ENCODE measurements around the gene FAM32A.

Gene FAM32A

GRCh38 chr19:16139752-16140151 lies 45.5 kb upstream of the FAM32A start:
- Histone ChIP-seq H3K79me2 (ENCODE audit: insufficient read depth, low read length) (peaks cover 37% of the 10 kb centered on the region), H3K4me2 (ENCODE audit: low read depth, low read length, poor library complexity, severe bottlenecking) (peak overlapping the region; percentile 64), H3K9ac (ENCODE audit: low read depth, low read length, poor library complexity, severe bottlenecking) (peak overlapping the region; percentile 83), H3K27me3 (ENCODE audit: insufficient read depth, low read length, poor library complexity, severe bottlenecking) (no peaks in the 10 kb centered on the region), H3K4me1 (ENCODE audit: insufficient read depth, low read length, poor library complexity, severe bottlenecking) (peaks cover 67% of the 10 kb centered on the region), H3K9me2 (replicated peaks; ENCODE audit: low read depth, low read length) (no peaks in the 10 kb centered on the region), H3F3A (ENCODE audit: low read depth) (0 out of 2 replicates have a peak, but pooled peaks cover 7% of the 10 kb centered on the region), H3K36me3 (ENCODE audit: insufficient read depth, low read length) (no peaks in the 10 kb centered on the region), H3K9me3 (ENCODE audit: insufficient read depth, low read depth, low read length) (no peaks in the 10 kb centered on the region), H3K4me3 (ENCODE audit: low read length, poor library complexity, severe bottlenecking) (peak overlapping the region; percentile 55), H2AFZ (ENCODE audit: low read length) (no peak overlapping the region), H4K20me1 (ENCODE audit: insufficient read depth, low read length, poor library complexity, severe bottlenecking) (no peaks in the 10 kb centered on the region)
- TF ChIP-seq, protein P1, sequence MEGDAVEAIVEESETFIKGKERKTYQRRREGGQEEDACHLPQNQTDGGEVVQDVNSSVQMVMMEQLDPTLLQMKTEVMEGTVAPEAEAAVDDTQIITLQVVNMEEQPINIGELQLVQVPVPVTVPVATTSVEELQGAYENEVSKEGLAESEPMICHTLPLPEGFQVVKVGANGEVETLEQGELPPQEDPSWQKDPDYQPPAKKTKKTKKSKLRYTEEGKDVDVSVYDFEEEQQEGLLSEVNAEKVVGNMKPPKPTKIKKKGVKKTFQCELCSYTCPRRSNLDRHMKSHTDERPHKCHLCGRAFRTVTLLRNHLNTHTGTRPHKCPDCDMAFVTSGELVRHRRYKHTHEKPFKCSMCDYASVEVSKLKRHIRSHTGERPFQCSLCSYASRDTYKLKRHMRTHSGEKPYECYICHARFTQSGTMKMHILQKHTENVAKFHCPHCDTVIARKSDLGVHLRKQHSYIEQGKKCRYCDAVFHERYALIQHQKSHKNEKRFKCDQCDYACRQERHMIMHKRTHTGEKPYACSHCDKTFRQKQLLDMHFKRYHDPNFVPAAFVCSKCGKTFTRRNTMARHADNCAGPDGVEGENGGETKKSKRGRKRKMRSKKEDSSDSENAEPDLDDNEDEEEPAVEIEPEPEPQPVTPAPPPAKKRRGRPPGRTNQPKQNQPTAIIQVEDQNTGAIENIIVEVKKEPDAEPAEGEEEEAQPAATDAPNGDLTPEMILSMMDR (conservative IDR thresholded peaks at IDR 0.05; ENCODE audit: low read length) = no peak
- TF ChIP-seq EZH2phosphoT487 (IDR thresholded peaks at IDR 0.05; ENCODE audit: borderline replicate concordance) = no peak

GRCh38 chr19:16141043-16141442 lies 44.2 kb upstream of the FAM32A start:
- Histone ChIP-seq H3K9me3 (ENCODE audit: insufficient read depth, low read depth, low read length) (no peaks in the 10 kb centered on the region), H3K9ac (ENCODE audit: low read depth, low read length, poor library complexity, severe bottlenecking) (peak overlapping the region; percentile 83), H3K27me3 (ENCODE audit: insufficient read depth, low read length, poor library complexity, severe bottlenecking) (no peaks in the 10 kb centered on the region), H3K9me2 (replicated peaks; ENCODE audit: low read depth, low read length) (no peaks in the 10 kb centered on the region), H3K4me2 (ENCODE audit: low read depth, low read length, poor library complexity, severe bottlenecking) (peak overlapping the region; percentile 64), H2AFZ (ENCODE audit: low read length) (no peak overlapping the region), H3F3A (ENCODE audit: low read depth) (0 out of 2 replicates have a peak, but pooled peaks cover 7% of the 10 kb centered on the region), H3K4me1 (ENCODE audit: insufficient read depth, low read length, poor library complexity, severe bottlenecking) (peaks cover 76% of the 10 kb centered on the region), H3K4me3 (ENCODE audit: low read length, poor library complexity, severe bottlenecking) (peak overlapping the region; percentile 2), H3K79me2 (ENCODE audit: insufficient read depth, low read length) (peaks cover 50% of the 10 kb centered on the region), H3K36me3 (ENCODE audit: insufficient read depth, low read length) (no peaks in the 10 kb centered on the region), H4K20me1 (ENCODE audit: insufficient read depth, low read length, poor library complexity, severe bottlenecking) (peaks cover 5% of the 10 kb centered on the region)
- TF ChIP-seq, protein P1 (conservative IDR thresholded peaks at IDR 0.05; ENCODE audit: low read length) = 0 out of 2 replicates have a peak, but pooled peaks have one; percentile 18
- TF ChIP-seq EZH2phosphoT487 (IDR thresholded peaks at IDR 0.05; ENCODE audit: borderline replicate concordance) = no peak

DNA sequence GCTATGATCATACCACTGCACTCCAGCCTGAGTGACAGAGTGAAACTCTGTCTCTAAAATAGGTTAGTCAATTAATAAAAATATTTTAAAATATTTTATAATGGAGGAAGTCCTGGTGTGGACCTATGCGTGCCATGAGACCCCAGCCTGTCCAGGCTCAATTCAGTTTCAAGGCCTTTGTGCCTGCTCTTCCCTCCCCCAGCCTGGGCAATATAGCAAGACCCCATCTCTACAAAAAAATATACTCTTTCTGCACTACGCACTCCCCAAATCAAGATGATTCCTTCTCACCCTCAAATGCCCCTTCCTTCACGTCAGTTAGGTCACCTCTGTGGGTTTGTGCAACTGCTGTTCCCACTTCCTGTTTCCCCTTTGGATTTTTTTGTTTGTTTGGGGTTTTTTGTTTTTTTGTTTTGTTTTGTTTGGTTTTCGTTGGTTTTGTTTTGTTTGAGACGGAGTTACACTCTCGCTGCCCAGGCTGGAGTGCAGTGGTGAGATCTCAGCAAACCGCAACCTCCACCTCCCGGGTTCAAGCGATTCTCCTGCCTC lies 43.1 kb upstream of the FAM32A start:
- peak overlapping the region; percentile 83 for H3K9ac ChIP-seq (ENCODE audit: low read depth, low read length, poor library complexity, severe bottlenecking)

More for the DNA sequence above, 43.1 kb upstream of the FAM32A start:
- Histone ChIP-seq H3K27me3 (ENCODE audit: insufficient read depth, low read length, poor library complexity, severe bottlenecking) (no peaks in the 10 kb centered on the region), H3K4me2 (ENCODE audit: low read depth, low read length, poor library complexity, severe bottlenecking) (no peak overlapping the region), H3K4me3 (ENCODE audit: low read length, poor library complexity, severe bottlenecking) (no peak overlapping the region), H2AFZ (ENCODE audit: low read length) (no peak overlapping the region), H4K20me1 (ENCODE audit: insufficient read depth, low read length, poor library complexity, severe bottlenecking) (peaks cover 12% of the 10 kb centered on the region), H3K79me2 (ENCODE audit: insufficient read depth, low read length) (peaks cover 61% of the 10 kb centered on the region), H3K4me1 (ENCODE audit: insufficient read depth, low read length, poor library complexity, severe bottlenecking) (peaks cover 76% of the 10 kb centered on the region), H3K36me3 (ENCODE audit: insufficient read depth, low read length) (no peaks in the 10 kb centered on the region), H3K9me3 (ENCODE audit: insufficient read depth, low read depth, low read length) (no peaks in the 10 kb centered on the region), H3K9me2 (replicated peaks; ENCODE audit: low read depth, low read length) (no peaks in the 10 kb centered on the region), H3F3A (ENCODE audit: low read depth) (0 out of 2 replicates have a peak, but pooled peaks cover 5% of the 10 kb centered on the region)
- no peak for TF ChIP-seq EZH2phosphoT487 (IDR thresholded peaks at IDR 0.05; ENCODE audit: borderline replicate concordance)
- TF ChIP-seq, protein P1 (conservative IDR thresholded peaks at IDR 0.05; ENCODE audit: low read length) = no peak
